Left lung (tissue), 10 donors: Measurements from ENCODE around the gene GNPTG. TPM values are rescaled to one million over a fixed set of nuclear protein-coding genes. Genes with fewer than 3 reads are reported as not detected.
A peak's percentile ranks its signal among the peaks of the same experiment; 100 is the strongest.

Experiments
- ATAC-seq: fragments of 200-7000 bp; cut with Tn5 transposase; one replicate; pipeline ENCODE4 v1.9.1; 2020; ENCODE audit warnings: moderate library complexity
- DNase-seq, 4 donors: peaks; one replicate each; pipeline ENCODE4 v3.0.0-alpha.2; 2013 to 2020
- H3K27ac ChIP-seq, 2 donors: fragments of 200-600 bp; sonication (generic) in 1 of 2; one replicate each; pipeline versions ENCODE4 v1.5.0 to v1.8.0; 2020 to 2021
- H3K27me3 ChIP-seq, 2 donors: fragments of 200-600 bp; sonication (generic) in 1 of 2; one replicate each; pipeline versions ENCODE4 v1.5.0 to v1.8.0; 2020 to 2021
- H3K36me3 ChIP-seq, 2 donors: fragments of 200-600 bp; sonication (generic) in 1 of 2; one replicate each; pipeline versions ENCODE4 v1.5.0 to v1.8.0; 2020 to 2021
- H3K4me1 ChIP-seq, 2 donors: fragments of 200-600 bp; one replicate each; pipeline ENCODE4 v1.8.0; 2021
- H3K4me3 ChIP-seq, 2 donors: fragments of 200-600 bp; sonication (generic) in 1 of 2; one replicate each; pipeline versions ENCODE4 v1.5.0 to v1.8.0; 2020 to 2021; ENCODE audit warnings: mild to moderate bottlenecking in 1 of 2
- H3K9me3 ChIP-seq, 2 donors: fragments of 200-600 bp; sonication (generic) in 1 of 2; one replicate each; pipeline versions ENCODE4 v1.5.0 to v1.8.0; 2020 to 2021
- CTCF ChIP-seq, 2 donors: fragments of 200-600 bp; sonication (generic) in 1 of 2; IDR thresholded peaks; one replicate each; pipeline versions ENCODE4 v1.5.0 to v1.8.0; 2021; ENCODE audit warnings: antibody characterized with exemption in 2 of 2
- intact Hi-C, 2 donors: fragments of 100-400 bp; cut with DNase I; formaldehyde crosslinking; loops; one replicate each; pipeline versions ENCODE4 v1.11.2 to v1.14.2; 2022
- polyA plus RNA-seq, 6 donors: library from polyadenylated mRNA; unstranded; fragments of 120-200 nt; gene quantifications; one replicate each; pipeline ENCODE4 v1.2.1, GENCODE V29; 2013; ENCODE audit not compliant: insufficient read length in 6 of 6
- total RNA-seq, 2 donors: library from RNA; stranded (reverse); fragmentation: NEBNext Ultra II Directional; extraction: Animal tissue kit (Norgen Biotek cat#: 25700); gene quantifications; one replicate each; pipeline ENCODE4 v1.2.1, GENCODE V29; 2021
- donor health status: DM: no; HTN: yes; CAD: no.
- donor health status: DM: no; HTN: no; CAD: no.

The GNPTG gene
- total and polyA plus RNA-seq, 8 donors, result 32.0 to 97.4 (median 49.4) TPM

GRCh38 chr16:1378087-1378803 lies 26.5 kb downstream of the GNPTG start:
- Histone ChIP-seq H3K27me3 (no peaks in the 10 kb centered on the region), H3K36me3 (peaks cover 0 to 34% of the 10 kb centered on the region in 2 donors), H3K4me3 (peak overlapping the region in 1 of 2 donors; percentile 67), H3K9me3 (no peaks in the 10 kb centered on the region), H3K27ac (peak overlapping the region in 1 of 2 donors; percentile 86), H3K4me1 (peaks cover 6 to 25% of the 10 kb centered on the region in 2 donors)
- intact Hi-C loops, result no loop called here
- ATAC-seq (no peak), DNase-seq (no peak)
- no peak for TF ChIP-seq CTCF (IDR thresholded peaks at IDR 0.05)

GRCh38 chr16:1378804-1379303 lies 27.1 kb downstream of the GNPTG start:
- peak overlapping the region in 1 of 2 donors; percentile 86 for H3K27ac ChIP-seq
- no peak for TF ChIP-seq CTCF (IDR thresholded peaks at IDR 0.05)
- peak overlapping the region; percentile 42 to 67 for H3K4me3 ChIP-seq
- intact Hi-C loops, result no loop called here
- no peaks in the 10 kb centered on the region for H3K27me3 ChIP-seq
- peaks cover 0 to 40% of the 10 kb centered on the region in 2 donors for H3K36me3 ChIP-seq
- ATAC-seq (peak; percentile 79), DNase-seq (peak in 3 of 4 donors; percentile 37 to 96 (median 80))
- H3K4me1 ChIP-seq, result peaks cover 6 to 25% of the 10 kb centered on the region in 2 donors
- H3K9me3 ChIP-seq, result no peaks in the 10 kb centered on the region

GRCh38 chr16:1379304-1380076 lies 27.8 kb downstream of the GNPTG start:
- Histone ChIP-seq H3K36me3 (peaks cover 0 to 45% of the 10 kb centered on the region in 2 donors), H3K4me1 (peaks cover 6 to 25% of the 10 kb centered on the region in 2 donors), H3K27me3 (no peaks in the 10 kb centered on the region), H3K27ac (peak overlapping the region in 1 of 2 donors; percentile 86), H3K9me3 (no peaks in the 10 kb centered on the region), H3K4me3 (peak overlapping the region; percentile 42 to 67)
- TF ChIP-seq CTCF (IDR thresholded peaks at IDR 0.05), result no peak
- intact Hi-C loops, result no loop called here
- ATAC-seq, result peak; percentile 88
- DNase-seq, result peak in 2 of 4 donors; percentile 26 to 90

GRCh38 chr16:1380195-1380594 lies 28.5 kb downstream of the GNPTG start:
- no peak for ATAC-seq
- no peak overlapping the region for H3K27ac ChIP-seq
- DNase-seq, result no peak
- peaks cover 6 to 25% of the 10 kb centered on the region in 2 donors for H3K4me1 ChIP-seq
- H3K36me3 ChIP-seq, result peaks cover 0 to 45% of the 10 kb centered on the region in 2 donors
- H3K27me3 ChIP-seq, result no peaks in the 10 kb centered on the region
- H3K4me3 ChIP-seq, result peak overlapping the region in 1 of 2 donors; percentile 67
- intact Hi-C loops, result no loop called here
- no peaks in the 10 kb centered on the region for H3K9me3 ChIP-seq
- no peak for TF ChIP-seq CTCF (IDR thresholded peaks at IDR 0.05)
